Central memory CD4-positive, alpha-beta T cell (primary cell): Measurements from ENCODE around the gene EHD3.

Experiments used
- DNase-seq: peaks from one replicate; pipeline ENCODE4 v3.0.0; 2022

The EHD3 gene

DNA sequence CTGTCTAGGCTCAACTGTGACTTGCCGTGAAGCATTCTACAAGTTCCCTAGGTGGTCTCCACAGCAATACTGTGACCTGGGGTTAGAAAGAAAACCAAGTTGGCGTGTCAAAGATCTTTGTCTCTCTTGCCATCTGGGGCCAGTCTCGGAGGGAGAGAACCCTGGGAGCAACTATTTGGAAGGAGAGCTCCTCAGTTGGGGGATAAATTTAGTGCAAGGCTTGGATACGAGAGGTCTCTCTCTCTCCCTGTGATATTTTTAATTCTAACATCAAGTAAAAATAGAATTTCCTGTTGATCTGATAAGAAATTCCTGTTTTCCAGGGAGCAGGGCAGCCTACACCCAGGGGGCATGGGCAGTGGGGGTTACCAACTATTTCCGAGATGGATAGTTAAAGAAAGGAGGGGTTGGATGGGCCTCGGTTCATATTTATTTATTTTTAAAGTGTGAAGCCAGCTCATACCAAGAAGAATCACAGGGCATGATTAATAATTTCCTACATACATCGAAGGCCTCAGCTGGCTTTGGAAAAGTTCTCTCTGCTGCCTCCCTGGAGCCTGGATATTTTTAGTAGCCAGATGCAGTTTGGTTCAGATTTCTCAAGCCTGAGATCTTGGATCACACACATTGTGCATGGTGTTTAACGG, 62.8 kb downstream of the EHD3 start:
- no peak for DNase-seq

DNA sequence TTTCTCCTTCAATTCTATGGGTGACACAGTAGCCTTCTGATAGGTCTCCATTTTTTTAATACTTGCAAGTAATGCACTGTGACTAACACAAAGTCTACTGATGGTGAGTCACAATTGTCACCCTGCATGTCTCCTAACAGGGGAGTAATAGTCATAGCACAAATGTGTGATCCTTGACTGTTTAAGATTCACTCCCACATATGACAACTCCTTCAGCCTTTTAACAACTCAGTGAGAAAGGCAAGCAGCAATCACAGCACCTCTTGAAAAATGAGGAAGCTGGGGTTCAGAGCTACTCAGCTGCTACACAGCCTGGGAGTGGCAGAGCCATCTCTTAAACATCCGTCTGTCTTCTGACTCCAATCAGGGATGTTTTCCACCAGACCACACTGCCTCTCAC, 63.8 kb downstream of the EHD3 start:
- no peak for DNase-seq

DNA sequence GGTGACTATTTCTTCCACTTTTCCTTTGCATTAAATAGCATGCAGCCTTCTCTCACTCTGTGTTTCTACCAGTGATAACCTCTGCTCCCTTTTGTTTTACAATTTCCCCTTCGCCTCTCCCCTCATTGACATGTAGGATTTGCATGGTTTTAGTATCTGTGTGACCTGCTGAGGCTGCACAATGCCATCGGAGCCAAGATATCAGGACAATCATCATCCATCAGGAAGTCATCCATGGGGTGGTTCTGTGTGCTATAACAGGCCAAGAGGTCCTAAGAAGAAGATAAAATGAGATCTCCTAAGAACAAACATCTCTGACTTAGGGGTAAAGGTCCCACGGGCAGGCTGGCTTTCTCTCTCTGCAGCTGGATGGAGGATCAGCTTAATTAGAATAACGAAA, 65.6 kb downstream of the EHD3 start:
- DNase-seq: no peak

DNA sequence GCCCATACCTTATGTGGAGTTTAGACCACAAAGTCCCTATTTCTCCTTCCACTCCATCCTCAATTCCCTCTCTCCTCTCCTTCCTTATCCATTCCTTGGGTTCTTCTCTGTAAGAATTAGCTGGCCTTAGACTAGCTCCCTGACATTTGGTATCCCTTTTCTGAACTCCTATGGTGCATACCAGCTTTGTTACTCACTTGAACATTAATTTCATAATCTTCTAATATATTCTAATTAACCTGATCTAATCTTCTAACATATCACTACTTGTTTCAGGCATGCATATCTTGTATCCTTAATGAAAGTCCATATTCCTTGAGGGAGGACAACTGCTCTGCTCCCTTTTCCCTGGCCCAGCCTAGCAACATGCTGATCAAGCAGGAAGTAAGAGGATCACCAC, 66.4 kb downstream of the EHD3 start:
- DNase-seq: no peak

DNA sequence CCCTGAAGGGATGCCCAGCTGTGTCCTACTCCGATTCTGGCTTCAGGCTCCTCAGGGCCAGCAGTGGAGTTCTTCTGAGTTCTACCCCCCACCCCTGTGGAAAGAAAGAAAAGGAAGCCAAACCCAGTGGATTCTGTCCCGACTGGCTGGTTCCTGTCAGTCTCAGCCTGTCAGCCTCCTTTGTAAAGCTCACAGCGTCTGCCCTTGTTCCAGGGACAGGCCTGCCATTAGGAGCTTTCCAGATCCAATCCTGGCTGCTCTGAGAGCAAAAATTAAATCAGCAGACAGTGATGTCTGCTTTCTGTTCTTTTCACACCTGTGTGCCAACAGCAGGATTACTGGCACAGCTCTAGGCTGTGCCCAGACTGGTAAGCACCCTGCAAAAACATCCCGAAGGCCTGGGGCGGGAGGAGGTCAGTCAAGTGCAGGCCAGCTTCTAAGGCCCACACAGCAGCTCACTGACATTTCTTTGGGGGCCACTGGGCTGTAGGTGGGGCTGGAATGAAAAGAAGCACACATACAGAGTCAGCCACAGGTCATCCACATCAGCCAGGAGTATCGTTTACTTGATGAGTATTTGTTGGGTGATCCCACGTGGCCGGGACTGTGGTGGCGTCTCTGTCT, 69.1 kb downstream of the EHD3 start:
- no peak for DNase-seq

DNA sequence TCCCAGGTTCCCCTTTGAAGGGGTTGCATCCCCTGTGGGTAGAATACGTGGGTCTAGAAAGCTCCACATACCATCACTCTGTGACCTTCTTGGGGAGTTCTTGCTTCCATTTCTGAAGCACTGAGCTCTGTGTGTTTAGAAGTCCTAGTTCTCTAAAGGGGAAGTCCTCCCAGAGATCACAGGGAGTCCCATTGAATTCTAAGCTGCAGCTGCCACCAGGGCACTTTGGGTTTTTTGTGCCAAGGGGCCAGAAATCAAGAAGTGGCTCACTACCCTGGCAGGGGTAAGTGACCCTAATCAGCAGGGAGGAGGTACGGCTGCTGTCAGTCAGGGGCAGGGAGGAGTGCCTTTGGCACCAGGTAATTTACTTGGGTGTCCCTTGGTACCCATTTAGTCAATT, 70.9 kb downstream of the EHD3 start:
- DNase-seq: no peak

DNA sequence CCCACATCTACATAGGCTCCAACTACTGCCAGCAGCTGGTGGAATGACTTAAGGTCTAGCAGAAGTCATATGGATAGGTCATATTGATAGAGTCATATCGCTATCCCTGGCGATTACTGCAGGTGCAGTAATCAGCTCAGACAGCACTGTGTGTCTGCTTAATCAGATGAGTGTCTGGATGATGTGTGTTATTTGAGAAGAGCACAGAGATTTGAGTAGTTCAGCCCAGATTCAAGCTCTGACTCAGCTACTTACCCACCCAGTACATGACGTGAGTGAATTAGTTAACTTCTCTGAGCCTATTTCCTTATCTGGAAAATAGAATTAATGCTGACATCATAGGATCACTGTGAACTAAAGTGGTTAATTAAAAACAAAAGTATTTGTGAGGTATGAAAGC, 78.9 kb downstream of the EHD3 start:
- no peak for DNase-seq

DNA sequence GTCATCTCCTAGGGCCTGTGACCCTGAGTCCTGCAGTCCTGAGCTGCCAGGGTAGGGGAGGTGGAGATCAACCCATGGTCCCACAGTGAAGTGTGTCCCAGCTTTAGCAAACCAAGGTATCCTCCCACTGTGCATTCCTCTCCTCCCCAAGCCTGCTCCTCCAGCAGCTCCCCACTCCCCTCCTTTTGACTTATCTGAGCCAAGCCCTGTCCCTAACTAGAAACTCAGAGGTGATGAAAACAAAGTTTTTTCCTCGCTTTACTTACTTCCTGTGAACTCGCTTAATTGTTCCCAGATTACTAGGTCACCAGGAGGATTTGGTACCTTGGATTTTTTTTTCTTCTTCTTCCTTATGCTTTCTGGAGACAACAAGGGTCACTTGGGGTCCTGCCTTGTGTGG, 80.8 kb downstream of the EHD3 start:
- no peak for DNase-seq

DNA sequence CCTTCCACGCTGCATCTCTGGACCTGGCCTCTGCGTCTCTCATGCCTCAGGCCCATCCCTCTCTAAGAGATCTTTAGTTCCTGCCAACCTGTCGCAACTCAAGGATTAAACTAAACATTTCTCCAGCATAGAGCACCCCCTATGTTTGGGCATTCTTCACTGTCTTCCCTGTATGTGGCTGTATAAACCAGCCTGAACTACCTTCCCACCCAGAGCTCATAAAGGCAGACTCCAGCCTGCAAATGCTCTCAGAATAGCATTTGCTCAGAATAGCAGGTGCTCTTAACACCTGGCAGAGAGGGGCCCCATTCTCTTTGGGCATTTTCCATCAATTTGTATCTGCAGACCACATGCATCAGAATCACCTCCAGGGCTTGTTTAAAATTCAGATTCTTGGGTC, 83.4 kb downstream of the EHD3 start:
- no peak for DNase-seq

DNA sequence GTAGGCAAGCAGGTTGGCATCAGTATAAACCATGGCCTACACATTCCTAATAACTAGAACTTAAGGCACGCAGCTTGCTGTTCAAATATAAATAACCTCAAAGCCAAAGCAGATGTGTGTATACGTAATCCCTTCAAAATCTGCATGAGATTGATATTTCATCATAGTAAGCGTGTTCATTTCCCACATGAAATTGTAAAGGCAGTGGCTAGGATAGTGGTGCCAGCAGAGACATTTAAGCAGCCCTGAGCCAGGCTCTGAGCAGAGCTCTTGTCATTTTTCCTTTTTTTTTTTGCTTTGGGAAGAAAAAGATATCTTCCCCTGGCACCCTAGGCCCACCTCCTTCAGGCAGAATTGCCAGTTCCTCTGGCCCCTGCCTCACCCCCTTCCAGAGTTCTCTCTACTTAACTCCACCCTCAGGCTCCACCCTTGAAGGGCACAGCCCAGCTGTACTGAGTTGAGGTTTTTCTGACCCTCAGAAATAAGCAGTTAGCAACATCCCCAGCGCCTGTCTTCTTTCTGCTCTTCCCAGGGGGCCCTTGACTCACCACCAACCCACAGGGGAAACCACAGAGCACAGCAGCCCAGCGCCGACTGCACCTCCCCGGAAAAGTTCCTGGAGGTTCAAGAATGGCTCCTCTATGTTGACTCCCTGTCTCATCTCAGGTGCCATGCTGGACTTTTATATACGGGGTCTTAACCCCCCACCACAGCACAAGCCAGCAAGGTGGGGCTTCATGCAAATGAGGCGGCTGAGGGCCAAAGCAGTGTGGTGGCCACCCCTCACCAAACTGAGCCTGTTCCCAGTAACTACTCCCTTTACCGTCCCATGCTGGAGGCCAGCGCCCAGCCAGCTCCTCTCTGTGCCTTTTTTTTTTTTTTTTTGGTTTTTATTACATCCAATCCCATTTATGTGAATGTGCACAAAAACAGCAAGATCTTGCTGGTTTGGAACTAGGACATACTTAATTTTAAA, 84.7 kb downstream of the EHD3 start:
- DNase-seq: no peak
